Stimulated activated memory B cell treated with anti-CD40 and anti-IgM and Interleukin-4, amounts not matched to agents 10 μg/mL and 1 μg/mL and 100 μg/mL, for 72 hours (primary cell): Measurements from ENCODE around the gene GDF7.

Source experiments
- ATAC-seq: fragments of 150-1000 bp; cut with Tn5 transposase; 2 replicates; pipeline ENCODE4 v1.10.0; 2021
- H3K27ac Mint-ChIP-seq: one replicate; pipeline ENCODE4 v1.8.0; 2022; ENCODE audit warnings: mild to moderate bottlenecking, mixed read lengths
- H3K27me3 Mint-ChIP-seq: one replicate; pipeline ENCODE4 v1.8.0; 2022; ENCODE audit warnings: mixed read lengths
- H3K36me3 Mint-ChIP-seq: one replicate; pipeline ENCODE4 v1.8.0; 2022; ENCODE audit warnings: mixed read lengths
- H3K4me1 Mint-ChIP-seq: one replicate; pipeline ENCODE4 v1.8.0; 2022; ENCODE audit warnings: mixed read lengths
- H3K4me3 Mint-ChIP-seq: one replicate; pipeline ENCODE4 v1.8.0; 2022; ENCODE audit warnings: mild to moderate bottlenecking, moderate library complexity, mixed read lengths
- H3K9me3 Mint-ChIP-seq: one replicate; pipeline ENCODE4 v1.8.0; 2022; ENCODE audit warnings: mixed read lengths

The GDF7 gene

GRCh38 chr2:20625491-20626391 is 41.2 kb upstream of the GDF7 start:
- no peak overlapping the region for H3K27ac Mint-ChIP-seq
- no peak for ATAC-seq
- no peaks in the 10 kb centered on the region for H3K9me3 Mint-ChIP-seq
- H3K4me1 Mint-ChIP-seq = no peaks in the 10 kb centered on the region
- no peak overlapping the region for H3K4me3 Mint-ChIP-seq
- no peaks in the 10 kb centered on the region for H3K27me3 Mint-ChIP-seq
- peaks cover 71% of the 10 kb centered on the region for H3K36me3 Mint-ChIP-seq

- ATAC-seq = no peak
- H3K4me1 Mint-ChIP-seq = no peaks in the 10 kb centered on the region
- no peaks in the 10 kb centered on the region for H3K27me3 Mint-ChIP-seq
- H3K9me3 Mint-ChIP-seq = no peaks in the 10 kb centered on the region
- no peak overlapping the region for H3K27ac Mint-ChIP-seq
- H3K36me3 Mint-ChIP-seq = peaks cover 66% of the 10 kb centered on the region
- no peak overlapping the region for H3K4me3 Mint-ChIP-seq
Observed at GRCh38 chr2:20626392-20626697, 40.6 kb upstream of the GDF7 start.

- ATAC-seq = no peak
- H3K27me3 Mint-ChIP-seq = no peaks in the 10 kb centered on the region
- H3K36me3 Mint-ChIP-seq = peaks cover 63% of the 10 kb centered on the region
- peaks cover 4% of the 10 kb centered on the region for H3K4me1 Mint-ChIP-seq
- no peak overlapping the region for H3K27ac Mint-ChIP-seq
- H3K9me3 Mint-ChIP-seq = no peaks in the 10 kb centered on the region
- H3K4me3 Mint-ChIP-seq = no peak overlapping the region
Observed at GRCh38 chr2:20626698-20627513, 40.0 kb upstream of the GDF7 start.

- no peak for ATAC-seq
- peaks cover 7% of the 10 kb centered on the region for H3K4me1 Mint-ChIP-seq
- peaks cover 58% of the 10 kb centered on the region for H3K36me3 Mint-ChIP-seq
- no peak overlapping the region for H3K4me3 Mint-ChIP-seq
- H3K27me3 Mint-ChIP-seq = no peaks in the 10 kb centered on the region
- no peaks in the 10 kb centered on the region for H3K9me3 Mint-ChIP-seq
- no peak overlapping the region for H3K27ac Mint-ChIP-seq
Observed at GRCh38 chr2:20627712-20628380, 39.1 kb upstream of the GDF7 start.

- H3K36me3 Mint-ChIP-seq = peaks cover 45% of the 10 kb centered on the region
- no peaks in the 10 kb centered on the region for H3K9me3 Mint-ChIP-seq
- H3K4me1 Mint-ChIP-seq = peaks cover 13% of the 10 kb centered on the region
- ATAC-seq = no peak
- no peak overlapping the region for H3K4me3 Mint-ChIP-seq
- no peak overlapping the region for H3K27ac Mint-ChIP-seq
- H3K27me3 Mint-ChIP-seq = no peaks in the 10 kb centered on the region
Observed at GRCh38 chr2:20629181-20629580, 37.8 kb upstream of the GDF7 start.

GRCh38 chr2:20629581-20630171 is 37.3 kb upstream of the GDF7 start:
- H3K4me3 Mint-ChIP-seq = no peak overlapping the region
- ATAC-seq = no peak
- H3K36me3 Mint-ChIP-seq = peaks cover 40% of the 10 kb centered on the region
- H3K27ac Mint-ChIP-seq = no peak overlapping the region
- H3K27me3 Mint-ChIP-seq = no peaks in the 10 kb centered on the region
- H3K4me1 Mint-ChIP-seq = peaks cover 14% of the 10 kb centered on the region
- H3K9me3 Mint-ChIP-seq = no peaks in the 10 kb centered on the region

- H3K27ac Mint-ChIP-seq = no peak overlapping the region
- no peak for ATAC-seq
- no peak overlapping the region for H3K4me3 Mint-ChIP-seq
- no peaks in the 10 kb centered on the region for H3K27me3 Mint-ChIP-seq
- H3K36me3 Mint-ChIP-seq = peaks cover 46% of the 10 kb centered on the region
- peaks cover 22% of the 10 kb centered on the region for H3K4me1 Mint-ChIP-seq
- H3K9me3 Mint-ChIP-seq = no peaks in the 10 kb centered on the region
Observed at GRCh38 chr2:20630967-20631366, 36.0 kb upstream of the GDF7 start.

- Mint-ChIP-seq H3K4me3 (no peak overlapping the region), H3K9me3 (no peaks in the 10 kb centered on the region), H3K27me3 (no peaks in the 10 kb centered on the region), H3K27ac (no peak overlapping the region), H3K36me3 (peaks cover 43% of the 10 kb centered on the region), H3K4me1 (peaks cover 25% of the 10 kb centered on the region)
- ATAC-seq = no peak
Observed at GRCh38 chr2:20631617-20632307, 35.2 kb upstream of the GDF7 start.

- Mint-ChIP-seq H3K9me3 (no peaks in the 10 kb centered on the region), H3K36me3 (peaks cover 48% of the 10 kb centered on the region), H3K4me3 (no peak overlapping the region), H3K4me1 (peaks cover 25% of the 10 kb centered on the region), H3K27ac (no peak overlapping the region), H3K27me3 (no peaks in the 10 kb centered on the region)
- ATAC-seq = no peak
Observed at GRCh38 chr2:20632446-20632990, 34.4 kb upstream of the GDF7 start.

GRCh38 chr2:20633001-20633400 is 33.9 kb upstream of the GDF7 start:
- no peaks in the 10 kb centered on the region for H3K27me3 Mint-ChIP-seq
- no peak overlapping the region for H3K4me3 Mint-ChIP-seq
- peaks cover 25% of the 10 kb centered on the region for H3K4me1 Mint-ChIP-seq
- ATAC-seq = no peak
- peaks cover 53% of the 10 kb centered on the region for H3K36me3 Mint-ChIP-seq
- no peak overlapping the region for H3K27ac Mint-ChIP-seq
- no peaks in the 10 kb centered on the region for H3K9me3 Mint-ChIP-seq

GRCh38 chr2:20633794-20634506 is 33.0 kb upstream of the GDF7 start:
- Mint-ChIP-seq H3K36me3 (peaks cover 55% of the 10 kb centered on the region), H3K27me3 (no peaks in the 10 kb centered on the region), H3K27ac (no peak overlapping the region), H3K4me3 (no peak overlapping the region), H3K4me1 (peaks cover 25% of the 10 kb centered on the region), H3K9me3 (no peaks in the 10 kb centered on the region)
- ATAC-seq = no peak

- H3K27me3 Mint-ChIP-seq = no peaks in the 10 kb centered on the region
- no peak overlapping the region for H3K27ac Mint-ChIP-seq
- H3K36me3 Mint-ChIP-seq = peaks cover 55% of the 10 kb centered on the region
- H3K4me3 Mint-ChIP-seq = no peak overlapping the region
- ATAC-seq = no peak
- H3K9me3 Mint-ChIP-seq = no peaks in the 10 kb centered on the region
- peaks cover 25% of the 10 kb centered on the region for H3K4me1 Mint-ChIP-seq
Observed at GRCh38 chr2:20634507-20635112, 32.3 kb upstream of the GDF7 start.

GRCh38 chr2:20635113-20635510 is 31.8 kb upstream of the GDF7 start:
- Mint-ChIP-seq H3K9me3 (no peaks in the 10 kb centered on the region), H3K27me3 (no peaks in the 10 kb centered on the region), H3K4me1 (peaks cover 25% of the 10 kb centered on the region), H3K36me3 (peaks cover 52% of the 10 kb centered on the region), H3K27ac (no peak overlapping the region), H3K4me3 (no peak overlapping the region)
- no peak for ATAC-seq
